HepG2 (cell line): Measurements from ENCODE around the gene SPAG9. TPM values are rescaled to one million over a fixed set of nuclear protein-coding genes. Genes with fewer than 3 reads are reported as not detected.

ENCODE experiments used
- ARNT ChIP-seq: fragments of 450-650 bp; IDR thresholded peaks from 2 replicates; pipeline ENCODE4 v1.6.1; 2017
- KDM1A ChIP-seq: IDR thresholded peaks from 2 replicates; pipeline ENCODE4 v1.6.1; 2016; ENCODE audit warnings: missing compliant biosample characterization
- MBNL3 ChIP-seq: fragments of 250-450 bp; sonication (Bioruptor Pico); conservative IDR thresholded peaks from 2 replicates; pipeline ENCODE4 v1.8.0; 2022; ENCODE audit warnings: mild to moderate bottlenecking, inconsistent platforms
- NFE2L1 ChIP-seq: sonication (generic); formaldehyde crosslinking; IDR thresholded peaks from 2 replicates; pipeline ENCODE4 v1.4.0; 2020; ENCODE audit warnings: missing genetic modification reagents, mild to moderate bottlenecking, borderline replicate concordance
- NFKBIZ ChIP-seq: IDR thresholded peaks from 2 replicates; pipeline ENCODE4 v1.6.1; 2018; ENCODE audit warnings: missing genetic modification reagents, missing compliant biosample characterization
- NR2F2 ChIP-seq: IDR thresholded peaks from 2 replicates; pipeline ENCODE4 v1.6.1; 2012; ENCODE audit warnings: low read depth, inconsistent platforms, borderline replicate concordance
- SIN3A ChIP-seq: IDR thresholded peaks from 2 replicates; pipeline ENCODE4 v1.6.1; 2011; ENCODE audit warnings: low read depth, mild to moderate bottlenecking, control low read depth, low read length, borderline replicate concordance
- YY1 ChIP-seq: IDR thresholded peaks from 2 replicates; pipeline ENCODE4 v1.6.1; 2011; ENCODE audit warnings: low read length, low read depth, moderate library complexity, mild to moderate bottlenecking; ENCODE audit not compliant: insufficient read depth, insufficient replicate concordance
- ZNF225 ChIP-seq: sonication (generic); formaldehyde crosslinking; IDR thresholded peaks from 2 replicates; pipeline ENCODE4 v1.4.0; 2020; ENCODE audit warnings: mild to moderate bottlenecking, missing genetic modification reagents
- ZNF564 ChIP-seq: sonication (generic); formaldehyde crosslinking; IDR thresholded peaks from 2 replicates; pipeline ENCODE4 v1.8.1; 2023; ENCODE audit warnings: mild to moderate bottlenecking, missing genetic modification reagents
- ZNF570 ChIP-seq: sonication (generic); formaldehyde crosslinking; IDR thresholded peaks from 2 replicates; pipeline ENCODE4 v1.4.0; 2020; ENCODE audit warnings: mild to moderate bottlenecking, missing genetic modification reagents, borderline replicate concordance
- polyA plus RNA-seq, 8 experiments: library from polyadenylated mRNA; depleted of rRNA in 3 of 8; stranded (reverse) in 7 of 8; unstranded in 1 of 8; fragments of >200 nt; fragmentation: Illumina TruSeq in 4 of 8; extraction: Trizol in 4 of 8; gene quantifications; 2 replicates each; pipeline versions ENCODE4 v1.2.1 to v1.2.3, GENCODE V29; 2011 to 2016; ENCODE audit warnings: low read depth in 4 of 8, missing spikeins in 1 of 8, mixed read lengths in 1 of 8; ENCODE audit not compliant: insufficient read depth in 1 of 8
- total RNA-seq, 5 experiments: library from RNA; depleted of rRNA; stranded (reverse); fragments of >200 nt; fragmentation: Illumina TruSeq; extraction: Trizol; gene quantifications; 2 replicates each; pipeline ENCODE4 v1.2.3, GENCODE V29; 2016; ENCODE audit warnings: low read depth in 1 of 5
- TF ChIP-seq, protein P1 (sequence below): sonication (generic); formaldehyde crosslinking; IDR thresholded peaks from 2 replicates; pipeline ENCODE4 v1.8.0; 2022; ENCODE audit warnings: missing genetic modification reagents, low read depth, mild to moderate bottlenecking, borderline replicate concordance
- TF ChIP-seq, protein P2 (sequence below): sonication (generic); formaldehyde crosslinking; IDR thresholded peaks from 2 replicates; pipeline ENCODE4 v1.9.0; 2021; ENCODE audit warnings: mild to moderate bottlenecking, missing genetic modification reagents
- TF ChIP-seq, protein P3 (sequence below): sonication (generic); formaldehyde crosslinking; conservative IDR thresholded peaks from 2 replicates; pipeline ENCODE4 v1.4.0; 2020; ENCODE audit warnings: missing genetic modification reagents
- TF ChIP-seq, protein P4 (sequence below): sonication (generic); formaldehyde crosslinking; IDR thresholded peaks from 2 replicates; pipeline ENCODE4 v1.8.1; 2022; ENCODE audit warnings: mild to moderate bottlenecking, missing genetic modification reagents
- TF ChIP-seq, protein P5 (sequence below): sonication (generic); formaldehyde crosslinking; IDR thresholded peaks from 2 replicates; pipeline ENCODE4 v1.5.0; 2020; ENCODE audit warnings: mild to moderate bottlenecking, missing genetic modification reagents, moderate library complexity
- TF ChIP-seq, protein P6 (sequence below): sonication (generic); formaldehyde crosslinking; IDR thresholded peaks from 2 replicates; pipeline ENCODE4 v1.8.1; 2023; ENCODE audit warnings: missing genetic modification reagents, mild to moderate bottlenecking, borderline replicate concordance

SPAG9 gene
- total and polyA plus RNA-seq, 2 of the 13 experiments (the other 11 are each of a cell fraction or from before 2014, with no cell fraction given), result 43.2 to 78.6 TPM

DNA sequence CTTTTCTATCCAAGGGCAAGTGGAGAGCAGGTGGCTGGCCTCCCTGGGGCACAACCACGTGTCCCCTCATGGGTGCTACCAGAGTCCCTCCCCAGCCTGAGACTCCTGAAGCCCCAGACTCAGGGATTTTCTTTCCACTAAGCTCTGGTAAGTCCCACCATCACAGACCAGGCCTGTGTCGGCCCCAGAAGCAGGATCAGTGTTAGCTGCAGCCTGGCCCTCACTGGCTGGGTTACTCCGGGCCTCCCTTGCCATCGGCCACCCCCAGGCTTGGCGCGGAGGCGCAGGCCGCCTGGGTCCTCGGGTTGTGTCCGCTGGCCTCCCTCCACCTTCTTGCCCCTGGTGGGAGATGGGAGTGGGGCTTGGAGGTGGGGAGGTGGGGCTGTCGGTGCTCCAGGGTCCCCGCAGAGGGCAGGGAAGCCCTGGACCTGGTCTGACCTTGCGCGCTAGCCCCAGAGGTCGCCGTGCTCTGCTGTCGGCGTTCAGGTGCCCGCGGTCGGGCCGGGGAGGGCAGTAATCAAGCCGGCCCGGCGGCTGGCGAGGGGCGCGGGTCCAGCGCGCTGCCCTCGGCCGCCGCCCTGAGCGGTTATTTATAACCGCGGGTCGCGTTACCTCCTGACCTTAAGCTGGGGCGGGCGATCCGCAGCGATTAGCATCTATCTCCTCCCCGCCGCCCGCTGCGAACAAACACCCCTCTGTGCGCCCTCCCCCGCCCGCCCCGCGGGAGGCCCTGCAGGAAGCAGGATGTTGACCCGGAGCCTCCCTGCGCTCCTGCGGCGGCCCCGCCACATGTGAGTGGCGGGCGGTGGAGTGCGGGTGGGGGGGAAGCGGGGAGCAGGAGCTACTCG, 176.4 kb downstream of the SPAG9 start (continued):
- TF ChIP-seq ZNF570 (no peak), ZNF225 (CRISPR knock-in tag) (no peak; the same call in none of the 2 replicates), NFE2L1 (CRISPR knock-in tag) (no peak), KDM1A (CRISPR knock-in tag) (no peak), ARNT (no peak), NFKBIZ (no peak; the same call in 1 of the 2 replicates), NR2F2 (peak; percentile 91), ZNF564 (CRISPR knock-in tag) (peak; percentile 86), SIN3A (peak; percentile 68; the same call in 1 of the 2 replicates), MBNL3 (no peak), YY1 (peak; percentile 80)
- TF ChIP-seq, protein P1, sequence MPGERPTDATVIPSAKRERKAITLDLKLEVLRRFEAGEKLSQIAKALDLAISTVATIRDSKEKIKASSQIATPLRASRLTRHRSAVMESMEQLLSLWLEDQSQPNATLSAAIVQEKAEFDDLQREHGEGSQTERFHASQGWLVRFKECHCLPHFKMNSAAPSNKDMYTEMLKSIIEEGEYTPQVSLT (CRISPR knock-in tag), result no peak; the same call in 1 of the 2 replicates
- TF ChIP-seq, protein P2, sequence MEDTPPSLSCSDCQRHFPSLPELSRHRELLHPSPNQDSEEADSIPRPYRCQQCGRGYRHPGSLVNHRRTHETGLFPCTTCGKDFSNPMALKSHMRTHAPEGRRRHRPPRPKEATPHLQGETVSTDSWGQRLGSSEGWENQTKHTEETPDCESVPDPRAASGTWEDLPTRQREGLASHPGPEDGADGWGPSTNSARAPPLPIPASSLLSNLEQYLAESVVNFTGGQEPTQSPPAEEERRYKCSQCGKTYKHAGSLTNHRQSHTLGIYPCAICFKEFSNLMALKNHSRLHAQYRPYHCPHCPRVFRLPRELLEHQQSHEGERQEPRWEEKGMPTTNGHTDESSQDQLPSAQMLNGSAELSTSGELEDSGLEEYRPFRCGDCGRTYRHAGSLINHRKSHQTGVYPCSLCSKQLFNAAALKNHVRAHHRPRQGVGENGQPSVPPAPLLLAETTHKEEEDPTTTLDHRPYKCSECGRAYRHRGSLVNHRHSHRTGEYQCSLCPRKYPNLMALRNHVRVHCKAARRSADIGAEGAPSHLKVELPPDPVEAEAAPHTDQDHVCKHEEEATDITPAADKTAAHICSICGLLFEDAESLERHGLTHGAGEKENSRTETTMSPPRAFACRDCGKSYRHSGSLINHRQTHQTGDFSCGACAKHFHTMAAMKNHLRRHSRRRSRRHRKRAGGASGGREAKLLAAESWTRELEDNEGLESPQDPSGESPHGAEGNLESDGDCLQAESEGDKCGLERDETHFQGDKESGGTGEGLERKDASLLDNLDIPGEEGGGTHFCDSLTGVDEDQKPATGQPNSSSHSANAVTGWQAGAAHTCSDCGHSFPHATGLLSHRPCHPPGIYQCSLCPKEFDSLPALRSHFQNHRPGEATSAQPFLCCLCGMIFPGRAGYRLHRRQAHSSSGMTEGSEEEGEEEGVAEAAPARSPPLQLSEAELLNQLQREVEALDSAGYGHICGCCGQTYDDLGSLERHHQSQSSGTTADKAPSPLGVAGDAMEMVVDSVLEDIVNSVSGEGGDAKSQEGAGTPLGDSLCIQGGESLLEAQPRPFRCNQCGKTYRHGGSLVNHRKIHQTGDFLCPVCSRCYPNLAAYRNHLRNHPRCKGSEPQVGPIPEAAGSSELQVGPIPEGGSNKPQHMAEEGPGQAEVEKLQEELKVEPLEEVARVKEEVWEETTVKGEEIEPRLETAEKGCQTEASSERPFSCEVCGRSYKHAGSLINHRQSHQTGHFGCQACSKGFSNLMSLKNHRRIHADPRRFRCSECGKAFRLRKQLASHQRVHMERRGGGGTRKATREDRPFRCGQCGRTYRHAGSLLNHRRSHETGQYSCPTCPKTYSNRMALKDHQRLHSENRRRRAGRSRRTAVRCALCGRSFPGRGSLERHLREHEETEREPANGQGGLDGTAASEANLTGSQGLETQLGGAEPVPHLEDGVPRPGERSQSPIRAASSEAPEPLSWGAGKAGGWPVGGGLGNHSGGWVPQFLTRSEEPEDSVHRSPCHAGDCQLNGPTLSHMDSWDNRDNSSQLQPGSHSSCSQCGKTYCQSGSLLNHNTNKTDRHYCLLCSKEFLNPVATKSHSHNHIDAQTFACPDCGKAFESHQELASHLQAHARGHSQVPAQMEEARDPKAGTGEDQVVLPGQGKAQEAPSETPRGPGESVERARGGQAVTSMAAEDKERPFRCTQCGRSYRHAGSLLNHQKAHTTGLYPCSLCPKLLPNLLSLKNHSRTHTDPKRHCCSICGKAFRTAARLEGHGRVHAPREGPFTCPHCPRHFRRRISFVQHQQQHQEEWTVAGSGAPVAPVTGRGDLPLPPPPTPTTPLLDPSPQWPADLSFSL (CRISPR knock-in tag), result peak; percentile 78; the same call in 1 of the 2 replicates
- TF ChIP-seq, protein P3, sequence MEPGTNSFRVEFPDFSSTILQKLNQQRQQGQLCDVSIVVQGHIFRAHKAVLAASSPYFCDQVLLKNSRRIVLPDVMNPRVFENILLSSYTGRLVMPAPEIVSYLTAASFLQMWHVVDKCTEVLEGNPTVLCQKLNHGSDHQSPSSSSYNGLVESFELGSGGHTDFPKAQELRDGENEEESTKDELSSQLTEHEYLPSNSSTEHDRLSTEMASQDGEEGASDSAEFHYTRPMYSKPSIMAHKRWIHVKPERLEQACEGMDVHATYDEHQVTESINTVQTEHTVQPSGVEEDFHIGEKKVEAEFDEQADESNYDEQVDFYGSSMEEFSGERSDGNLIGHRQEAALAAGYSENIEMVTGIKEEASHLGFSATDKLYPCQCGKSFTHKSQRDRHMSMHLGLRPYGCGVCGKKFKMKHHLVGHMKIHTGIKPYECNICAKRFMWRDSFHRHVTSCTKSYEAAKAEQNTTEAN (CRISPR knock-in tag), result peak; percentile 73
- TF ChIP-seq, protein P4, sequence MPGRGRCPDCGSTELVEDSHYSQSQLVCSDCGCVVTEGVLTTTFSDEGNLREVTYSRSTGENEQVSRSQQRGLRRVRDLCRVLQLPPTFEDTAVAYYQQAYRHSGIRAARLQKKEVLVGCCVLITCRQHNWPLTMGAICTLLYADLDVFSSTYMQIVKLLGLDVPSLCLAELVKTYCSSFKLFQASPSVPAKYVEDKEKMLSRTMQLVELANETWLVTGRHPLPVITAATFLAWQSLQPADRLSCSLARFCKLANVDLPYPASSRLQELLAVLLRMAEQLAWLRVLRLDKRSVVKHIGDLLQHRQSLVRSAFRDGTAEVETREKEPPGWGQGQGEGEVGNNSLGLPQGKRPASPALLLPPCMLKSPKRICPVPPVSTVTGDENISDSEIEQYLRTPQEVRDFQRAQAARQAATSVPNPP, result peak; percentile 79; the same call in 1 of the 2 replicates
- TF ChIP-seq, protein P5, sequence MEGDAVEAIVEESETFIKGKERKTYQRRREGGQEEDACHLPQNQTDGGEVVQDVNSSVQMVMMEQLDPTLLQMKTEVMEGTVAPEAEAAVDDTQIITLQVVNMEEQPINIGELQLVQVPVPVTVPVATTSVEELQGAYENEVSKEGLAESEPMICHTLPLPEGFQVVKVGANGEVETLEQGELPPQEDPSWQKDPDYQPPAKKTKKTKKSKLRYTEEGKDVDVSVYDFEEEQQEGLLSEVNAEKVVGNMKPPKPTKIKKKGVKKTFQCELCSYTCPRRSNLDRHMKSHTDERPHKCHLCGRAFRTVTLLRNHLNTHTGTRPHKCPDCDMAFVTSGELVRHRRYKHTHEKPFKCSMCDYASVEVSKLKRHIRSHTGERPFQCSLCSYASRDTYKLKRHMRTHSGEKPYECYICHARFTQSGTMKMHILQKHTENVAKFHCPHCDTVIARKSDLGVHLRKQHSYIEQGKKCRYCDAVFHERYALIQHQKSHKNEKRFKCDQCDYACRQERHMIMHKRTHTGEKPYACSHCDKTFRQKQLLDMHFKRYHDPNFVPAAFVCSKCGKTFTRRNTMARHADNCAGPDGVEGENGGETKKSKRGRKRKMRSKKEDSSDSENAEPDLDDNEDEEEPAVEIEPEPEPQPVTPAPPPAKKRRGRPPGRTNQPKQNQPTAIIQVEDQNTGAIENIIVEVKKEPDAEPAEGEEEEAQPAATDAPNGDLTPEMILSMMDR (CRISPR knock-in tag), result peak; percentile 27
- TF ChIP-seq, protein P6, sequence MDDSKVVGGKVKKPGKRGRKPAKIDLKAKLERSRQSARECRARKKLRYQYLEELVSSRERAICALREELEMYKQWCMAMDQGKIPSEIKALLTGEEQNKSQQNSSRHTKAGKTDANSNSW, result no peak; the same call in 1 of the 2 replicates
